ENCODE measurements around the gene CYTL1.
A peak's percentile ranks its signal among the peaks of the same experiment; 100 is the strongest.
"Not testable (repeated sequence)": the region's sequence is repeated elsewhere in the genome, so short reads cannot be mapped to it uniquely, and the experiment has no call there.

Gene CYTL1, protein sequence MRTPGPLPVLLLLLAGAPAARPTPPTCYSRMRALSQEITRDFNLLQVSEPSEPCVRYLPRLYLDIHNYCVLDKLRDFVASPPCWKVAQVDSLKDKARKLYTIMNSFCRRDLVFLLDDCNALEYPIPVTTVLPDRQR

DNA sequence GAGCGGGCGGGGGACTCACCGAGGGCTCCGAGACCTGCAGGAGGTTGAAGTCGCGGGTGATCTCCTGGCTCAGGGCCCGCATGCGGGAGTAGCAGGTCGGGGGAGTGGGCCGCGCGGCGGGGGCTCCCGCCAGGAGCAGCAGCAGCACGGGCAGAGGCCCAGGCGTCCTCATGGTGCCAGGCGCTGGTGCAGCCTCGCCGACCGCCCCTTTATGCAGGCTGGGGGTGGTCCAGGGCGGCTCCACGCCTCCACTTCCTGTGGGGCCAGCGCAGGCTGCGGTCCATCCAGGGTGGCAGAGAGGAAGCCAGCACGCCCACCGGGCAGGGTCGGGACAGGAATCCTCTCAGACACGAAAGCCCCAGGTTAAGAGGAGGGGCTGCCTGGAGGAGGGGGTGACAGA is at the start of gene CYTL1:
TSS of gene CYTL1 (minus strand) at position 185 of the 400 bp plus-strand sequence. CDS start at position 172, 13 bp downstream.
- DNase-seq = no peak

DNA sequence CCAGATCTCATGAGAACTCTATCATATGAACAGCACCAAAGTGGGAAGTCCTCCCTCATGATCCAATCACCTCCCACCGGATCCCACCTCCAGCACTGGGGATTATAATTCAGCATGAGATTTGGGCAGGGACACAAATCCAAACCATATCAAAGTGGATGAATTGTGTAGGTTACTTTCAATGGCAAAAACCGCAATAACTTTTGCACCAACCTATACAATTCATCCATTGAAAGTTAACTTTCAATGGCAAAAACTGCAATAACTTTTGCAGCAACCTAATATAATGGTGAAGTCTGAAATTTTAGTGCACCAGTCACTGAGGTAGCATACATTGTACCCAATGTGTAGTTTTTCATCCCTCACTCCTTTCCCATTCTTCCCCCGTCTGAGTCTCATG is 48.6 kb upstream of the CYTL1 start:
- no peak for DNase-seq

DNA sequence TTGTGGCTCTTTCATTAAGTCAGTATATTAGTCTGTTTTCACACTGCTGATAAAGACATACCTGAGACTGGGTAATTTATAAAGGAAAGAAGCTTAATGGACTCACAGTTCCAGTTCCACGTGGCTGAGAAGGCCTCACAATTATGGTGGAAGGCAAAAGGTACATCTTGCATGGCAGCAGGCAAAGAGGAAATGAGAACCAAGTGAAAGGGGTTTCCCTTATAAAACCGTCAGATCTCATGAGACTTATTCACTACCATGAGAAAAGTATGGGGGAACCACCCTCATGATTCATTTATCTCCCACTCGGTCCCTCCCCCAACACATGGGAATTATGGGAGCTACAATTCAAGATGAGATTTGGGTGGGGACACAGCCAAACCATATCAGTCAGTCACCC is 47.7 kb upstream of the CYTL1 start:
- DNase-seq = not testable (repeated sequence)

DNA sequence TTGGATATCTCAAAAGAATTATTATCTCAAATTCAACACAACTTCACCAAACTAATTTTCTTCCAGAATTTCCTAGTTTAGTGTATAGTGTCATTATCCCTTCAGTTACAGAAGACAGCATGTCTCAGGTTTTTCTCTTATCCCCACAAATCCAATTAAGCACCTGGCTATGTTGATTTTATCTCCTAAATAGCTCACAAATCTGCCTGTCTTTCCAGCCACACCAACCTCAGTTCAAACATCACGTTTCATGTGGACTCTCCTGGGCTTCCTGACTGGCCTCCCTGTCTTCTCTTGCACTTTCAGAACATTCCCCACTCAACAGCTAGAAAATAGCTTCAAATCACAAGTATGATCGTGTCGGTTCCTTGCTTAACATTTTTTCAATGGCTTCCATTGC is 46.8 kb upstream of the CYTL1 start:
- DNase-seq = no peak

- DNase-seq = no peak
Measured at GRCh38 chr4:5055411-5055810, 36.2 kb upstream of the CYTL1 start.

DNA sequence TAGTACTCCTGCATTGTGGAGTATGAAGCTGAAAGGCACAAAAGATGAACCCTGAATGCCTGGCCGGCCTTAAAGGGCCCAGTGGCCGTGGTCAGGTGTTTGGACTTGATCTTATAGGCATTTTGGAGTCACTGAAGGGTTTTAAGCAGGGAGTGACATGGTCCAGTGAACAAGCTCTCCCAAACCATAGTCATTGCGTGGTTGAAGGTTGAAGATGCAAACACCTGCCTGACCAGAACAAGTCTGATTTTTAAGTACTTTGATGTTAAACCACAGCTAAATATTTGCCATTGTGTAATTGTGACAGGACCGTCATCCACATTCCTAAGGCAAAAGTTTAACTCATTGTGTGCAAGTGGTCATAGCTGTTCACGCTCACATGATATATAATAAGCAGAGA is 35.3 kb upstream of the CYTL1 start:
- DNase-seq = no peak

DNA sequence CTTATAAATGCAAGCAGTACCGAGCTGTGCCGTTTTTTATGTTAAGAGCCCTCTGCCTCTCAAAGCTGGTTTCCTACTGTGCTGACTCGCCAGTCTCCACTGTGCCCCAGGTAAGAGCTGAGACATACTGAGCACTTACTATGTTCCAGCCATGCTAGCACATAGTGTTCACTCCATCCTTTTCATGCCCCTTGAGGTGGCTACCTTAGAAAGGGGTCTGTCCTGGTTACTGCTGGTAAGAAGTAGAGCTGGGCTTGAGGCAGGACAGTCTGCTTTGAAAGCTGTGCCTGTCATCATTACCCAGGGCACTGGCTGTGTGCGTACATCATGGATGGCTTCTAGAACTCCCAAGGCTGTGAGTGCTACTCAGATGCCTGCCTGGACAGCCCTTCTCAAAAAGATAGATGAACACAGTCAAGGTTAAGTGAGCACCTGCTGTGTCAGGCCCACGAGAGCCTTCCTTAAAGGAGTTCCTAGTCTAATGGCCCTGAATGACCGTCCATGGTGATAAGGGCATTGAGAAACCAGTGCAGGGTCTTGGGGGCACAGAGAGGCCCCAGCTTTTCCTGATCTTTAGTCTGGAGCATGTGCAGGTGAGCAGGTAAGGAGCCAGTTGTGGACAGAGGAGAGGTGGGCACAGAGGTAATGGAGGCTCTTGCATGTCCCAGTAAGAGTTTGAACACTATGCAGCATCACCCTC is 33.6 kb upstream of the CYTL1 start:
- DNase-seq = no peak

GRCh38 chr4:5052204-5052702 is 33.0 kb upstream of the CYTL1 start:
- DNase-seq = no peak

DNA sequence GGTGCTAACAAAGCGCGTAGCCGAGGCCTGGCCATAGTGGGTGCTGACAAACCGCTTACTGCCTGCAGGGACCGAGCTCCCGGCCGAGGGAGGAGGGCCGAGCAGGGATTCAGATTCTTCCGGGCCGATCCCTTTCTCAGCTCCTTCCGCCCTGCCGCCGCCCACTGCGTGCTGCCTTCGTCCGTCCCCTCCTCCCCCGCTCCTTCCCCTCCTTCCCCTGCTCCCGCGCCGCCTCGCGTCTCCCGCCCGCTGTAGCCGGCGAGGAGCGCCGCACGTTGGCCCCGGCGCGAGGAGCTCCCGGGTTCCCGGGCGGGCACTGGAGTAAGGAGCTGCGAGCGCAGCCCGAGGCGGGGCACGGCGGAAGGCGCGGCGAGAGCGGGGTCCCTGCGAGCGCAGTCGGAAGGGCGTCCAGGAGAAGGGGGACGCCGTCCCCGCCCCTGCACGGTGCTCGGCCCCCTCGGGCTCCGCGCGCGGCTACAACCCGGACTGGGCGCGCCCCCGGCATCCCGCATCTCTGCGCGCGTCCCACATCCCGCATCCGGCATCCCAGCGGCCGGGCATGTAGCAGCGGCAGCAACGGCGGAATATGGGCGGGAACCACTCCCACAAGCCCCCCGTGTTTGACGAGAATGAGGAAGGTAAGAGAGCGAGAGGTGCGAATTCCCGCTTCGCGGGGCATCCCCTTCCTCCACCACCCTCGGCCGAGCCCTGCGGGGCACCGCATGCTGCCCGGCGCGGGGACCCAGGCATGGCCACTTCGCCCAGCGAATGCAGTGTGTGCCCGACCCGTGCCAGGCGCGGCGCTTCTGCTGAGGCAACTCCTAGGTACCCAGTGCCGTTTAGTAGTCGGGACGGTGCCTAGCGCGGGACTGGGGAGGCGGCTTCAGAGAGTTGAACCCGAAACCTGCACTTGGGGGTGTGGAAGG is 32.3 kb upstream of the CYTL1 start, which contains the start of gene STK32B:
TSS of gene STK32B (plus strand) at position 203 of the 926 bp plus-strand sequence.
- peak; percentile 38 for DNase-seq

DNA sequence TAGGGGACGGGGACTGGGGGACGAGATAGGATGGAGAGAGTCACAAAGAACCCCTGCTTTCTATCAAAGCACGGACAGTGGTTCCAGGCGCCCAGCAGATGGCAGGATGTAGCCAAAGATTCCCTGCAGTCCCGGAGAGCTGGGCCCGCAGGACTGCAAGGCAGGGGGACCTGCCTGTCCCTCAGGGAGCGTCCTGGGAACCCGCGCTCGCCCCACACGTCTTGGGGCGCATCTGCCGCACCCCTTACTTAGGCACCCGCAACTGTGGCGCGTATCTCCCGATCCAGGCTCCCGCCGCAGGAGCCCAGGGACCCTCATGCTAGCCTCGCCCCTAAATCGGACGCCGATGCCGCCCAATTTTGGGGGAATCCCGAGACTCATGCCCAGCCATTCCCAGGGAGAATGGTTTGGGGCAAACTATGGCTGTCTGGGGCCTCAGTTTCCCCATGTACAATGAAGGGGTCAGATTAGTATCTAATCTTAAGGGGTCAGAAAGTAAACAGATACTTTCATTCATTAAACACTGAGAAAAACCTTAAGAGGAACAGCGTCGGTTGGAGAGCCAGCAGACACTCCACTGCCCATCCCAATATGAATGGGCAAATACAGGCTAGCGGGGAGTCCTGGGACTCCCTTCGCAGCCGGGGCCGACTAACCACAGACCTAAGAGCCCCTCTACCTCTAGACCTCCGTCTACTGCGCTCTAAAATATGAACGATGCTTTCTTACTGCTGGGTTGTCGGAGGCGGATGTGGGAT is 31.4 kb upstream of the CYTL1 start:
- DNase-seq = peak; percentile 58

DNA sequence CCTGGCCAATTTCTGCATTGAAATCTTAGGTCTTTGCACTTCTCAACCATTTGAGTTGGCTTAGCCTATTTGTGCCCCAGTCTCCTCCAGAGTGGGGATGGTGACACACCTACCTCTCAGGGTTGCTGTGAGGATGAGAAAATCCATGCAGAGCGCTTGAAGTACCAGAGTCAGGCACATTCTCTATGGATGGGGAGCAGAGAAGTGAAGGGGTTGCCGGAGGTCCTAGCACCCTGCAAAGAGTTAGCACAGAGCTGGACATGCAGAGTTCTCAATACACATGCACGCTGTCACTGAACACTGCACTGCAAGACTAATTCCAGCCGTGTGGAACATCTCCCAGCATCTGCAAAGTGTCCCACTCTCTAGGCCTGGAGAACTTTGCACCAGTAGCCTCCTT is 29.5 kb upstream of the CYTL1 start:
- no peak for DNase-seq

DNA sequence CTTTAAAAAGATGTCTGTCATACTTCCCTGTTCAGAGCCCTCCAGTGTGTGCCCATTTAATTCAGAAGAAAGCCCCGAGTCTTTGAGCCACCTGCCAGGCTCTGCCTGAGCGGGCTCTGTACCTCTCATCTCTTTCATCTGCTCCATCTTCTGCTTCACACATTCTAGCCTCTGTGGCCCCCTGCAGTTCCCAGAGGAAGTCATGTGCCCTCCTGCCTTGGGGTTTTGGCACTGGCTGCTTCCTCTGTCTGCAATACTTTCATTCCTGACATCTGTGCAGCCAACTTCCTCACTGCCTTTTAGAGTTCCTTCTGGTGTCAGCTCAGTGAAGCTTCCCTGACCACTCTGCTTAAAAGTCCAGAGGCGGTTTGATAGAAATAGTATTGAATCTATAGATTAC is 25.8 kb upstream of the CYTL1 start:
- no peak for DNase-seq

GRCh38 chr4:5044341-5044740 is 25.1 kb upstream of the CYTL1 start:
- no peak for DNase-seq

DNA sequence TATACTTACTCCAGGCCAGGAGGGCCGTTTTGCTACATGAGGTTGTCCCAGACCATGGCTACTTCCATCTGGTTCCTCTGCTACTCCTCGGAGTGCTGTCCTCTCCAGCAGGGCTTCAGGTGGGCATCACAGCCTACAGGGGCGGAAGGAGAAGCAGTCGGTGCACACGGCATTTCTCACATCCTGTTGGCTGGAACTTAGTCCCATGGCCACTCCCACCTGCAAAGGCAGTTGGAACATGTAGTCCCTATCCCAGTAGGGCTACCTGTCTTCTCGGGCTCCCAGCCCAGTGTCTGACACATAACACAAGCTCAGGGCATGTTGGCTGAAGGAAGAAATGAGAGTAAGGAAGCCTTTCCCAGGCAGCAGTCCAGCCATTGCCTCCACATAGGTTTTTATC is 24.3 kb upstream of the CYTL1 start:
- no peak for DNase-seq

DNA sequence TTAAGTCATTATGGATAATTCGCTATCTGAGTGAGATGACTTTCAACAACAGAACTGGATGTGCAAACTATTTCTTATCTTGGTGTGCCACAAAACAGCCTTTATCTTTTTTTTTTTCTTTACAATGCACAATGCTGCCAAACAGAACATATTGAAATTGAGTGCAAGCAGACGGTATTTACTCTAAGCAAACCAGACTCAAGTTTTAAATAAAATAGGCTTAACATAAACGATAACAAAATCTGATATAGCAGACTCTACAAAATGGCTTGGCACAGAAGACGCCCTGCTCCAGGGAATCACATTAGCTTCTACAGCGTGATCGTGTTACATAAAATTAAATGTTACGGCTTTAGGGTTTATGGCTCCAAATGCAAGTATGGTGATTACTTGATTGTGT is 22.4 kb upstream of the CYTL1 start:
- no peak for DNase-seq

GRCh38 chr4:5040856-5041620 is 21.8 kb upstream of the CYTL1 start:
- DNase-seq = no peak

- DNase-seq = no peak
Measured at GRCh38 chr4:5039800-5040199, 20.5 kb upstream of the CYTL1 start.

DNA sequence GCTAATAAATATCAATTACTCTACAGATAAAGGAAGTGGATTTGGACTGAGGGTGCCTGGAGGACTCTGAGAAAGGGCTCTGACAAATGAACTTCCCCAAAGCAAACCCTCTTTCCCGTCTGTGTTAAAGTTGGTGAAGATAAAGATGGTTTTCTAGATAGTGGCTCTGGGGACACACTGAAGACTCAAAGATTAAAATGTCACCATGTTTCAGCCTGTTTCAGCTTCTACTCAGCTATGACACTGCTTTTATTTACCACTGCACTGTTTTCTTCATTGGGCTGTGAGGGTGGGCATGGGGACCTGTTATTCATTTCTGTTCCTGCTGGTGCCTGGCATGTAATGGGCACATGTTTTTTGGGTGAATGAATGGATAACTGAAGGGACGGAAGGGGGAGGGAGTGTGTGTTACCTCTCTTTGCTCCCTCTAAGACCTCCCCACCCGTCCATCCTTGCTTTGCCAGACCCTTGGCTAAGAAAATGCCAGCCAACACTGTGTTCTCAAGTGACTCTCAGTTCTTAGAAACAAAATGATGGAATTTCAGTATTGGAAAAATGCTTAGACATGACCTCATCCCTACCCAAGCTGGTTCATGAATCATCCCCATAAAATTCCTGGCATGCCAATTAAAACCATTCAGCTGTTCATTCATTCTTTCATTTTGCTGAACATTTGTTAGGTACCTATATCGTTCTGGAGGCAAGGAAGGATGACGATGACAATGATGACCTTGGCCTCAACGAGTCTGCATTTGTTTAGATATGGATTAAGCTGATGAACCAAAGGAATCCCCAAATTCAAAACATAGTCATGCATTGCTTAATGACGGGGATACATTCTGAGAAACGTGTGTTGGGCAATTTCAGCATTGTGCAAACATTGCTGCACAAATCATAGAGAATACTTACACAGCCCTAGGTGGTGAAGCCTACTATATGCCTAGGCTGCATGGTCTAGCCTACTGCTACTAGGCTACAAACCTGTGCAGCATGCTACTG is 18.6 kb upstream of the CYTL1 start:
- no peak for DNase-seq

DNA sequence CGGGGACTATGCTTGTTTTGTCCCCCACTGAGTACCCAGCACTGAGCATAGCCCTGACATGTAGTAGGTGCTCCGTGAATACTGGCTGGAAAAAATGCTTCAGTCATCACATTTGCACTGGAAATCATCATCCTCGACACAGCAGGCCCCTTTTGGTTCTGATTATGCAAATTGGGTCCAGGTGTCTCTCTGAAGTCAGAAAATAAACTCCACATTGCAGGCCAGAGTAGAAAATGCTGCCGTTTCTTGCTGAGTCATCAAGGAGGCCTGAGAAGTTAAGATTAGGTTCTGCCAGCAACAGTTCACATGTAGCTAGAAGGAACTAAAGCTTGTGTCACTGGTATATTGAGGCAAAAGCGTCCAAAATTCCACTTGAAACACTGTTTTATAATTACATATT is 17.0 kb upstream of the CYTL1 start:
- no peak for DNase-seq

GRCh38 chr4:5034206-5034605 is 14.9 kb upstream of the CYTL1 start:
- DNase-seq = no peak
